ENCODE results near the gene OBSCN.

Gene OBSCN

GRCh38 chr1:228350831-228351781 is 143.3 kb downstream of the OBSCN start:
- no peaks in the 10 kb centered on the region for H3K9me2 ChIP-seq (ENCODE audit: low read depth, low read length)
- H3K9me3 ChIP-seq (ENCODE audit: low read length) = no peaks in the 10 kb centered on the region
- H3F3A ChIP-seq (ENCODE audit: insufficient read depth, low read length) = no peaks in the 10 kb centered on the region
- no peaks in the 10 kb centered on the region for H3K27me3 ChIP-seq (ENCODE audit: insufficient read depth, low read length)
- H3K36me3 ChIP-seq (ENCODE audit: insufficient read depth, low read length) = no peaks in the 10 kb centered on the region
- TF ChIP-seq CTCF (IDR thresholded peaks at IDR 0.05; ENCODE audit: low read length) (no peak), EZH2 (IDR thresholded peaks at IDR 0.05; ENCODE audit: borderline replicate concordance, low read length) (no peak)
- H3K79me2 ChIP-seq (ENCODE audit: insufficient read depth, low read length) = no peaks in the 10 kb centered on the region
- no peak overlapping the region for H2AFZ ChIP-seq (ENCODE audit: low read length)
- H3K4me3 ChIP-seq (ENCODE audit: low read depth, low read length, poor library complexity, severe bottlenecking) = no peak overlapping the region
- no peaks in the 10 kb centered on the region for H4K20me1 ChIP-seq (ENCODE audit: insufficient read depth, low read length)
- H3K4me2 ChIP-seq (ENCODE audit: low read length) = no peak overlapping the region
- no peak overlapping the region for H3K9ac ChIP-seq (ENCODE audit: low read length)
- no peaks in the 10 kb centered on the region for H3K4me1 ChIP-seq (ENCODE audit: insufficient read depth, low read length, severe bottlenecking)
- H3K27ac ChIP-seq (ENCODE audit: low read depth, low read length, poor library complexity, severe bottlenecking) = no peak overlapping the region

- Histone ChIP-seq H3K4me3 (ENCODE audit: low read depth, low read length, poor library complexity, severe bottlenecking) (no peak overlapping the region), H2AFZ (ENCODE audit: low read length) (no peak overlapping the region), H3K36me3 (ENCODE audit: insufficient read depth, low read length) (no peaks in the 10 kb centered on the region), H3K4me2 (ENCODE audit: low read length) (no peak overlapping the region), H4K20me1 (ENCODE audit: insufficient read depth, low read length) (no peaks in the 10 kb centered on the region), H3K79me2 (ENCODE audit: insufficient read depth, low read length) (no peaks in the 10 kb centered on the region), H3K27ac (ENCODE audit: low read depth, low read length, poor library complexity, severe bottlenecking) (no peak overlapping the region), H3K27me3 (ENCODE audit: insufficient read depth, low read length) (no peaks in the 10 kb centered on the region), H3K4me1 (ENCODE audit: insufficient read depth, low read length, severe bottlenecking) (no peaks in the 10 kb centered on the region), H3K9me2 (ENCODE audit: low read depth, low read length) (no peaks in the 10 kb centered on the region), H3K9me3 (ENCODE audit: low read length) (no peaks in the 10 kb centered on the region), H3F3A (ENCODE audit: insufficient read depth, low read length) (no peaks in the 10 kb centered on the region), H3K9ac (ENCODE audit: low read length) (no peak overlapping the region)
- TF ChIP-seq CTCF (IDR thresholded peaks at IDR 0.05; ENCODE audit: low read length) = no peak
- TF ChIP-seq EZH2 (IDR thresholded peaks at IDR 0.05; ENCODE audit: borderline replicate concordance, low read length) = no peak
These were observed 144.0 kb downstream of the OBSCN start for GRCh38 chr1:228351850-228352249.

GRCh38 chr1:228352677-228353481 is 145.0 kb downstream of the OBSCN start:
- Histone ChIP-seq H3K9me2 (ENCODE audit: low read depth, low read length) (no peaks in the 10 kb centered on the region), H3K9ac (ENCODE audit: low read length) (no peak overlapping the region), H3K27ac (ENCODE audit: low read depth, low read length, poor library complexity, severe bottlenecking) (no peak overlapping the region), H2AFZ (ENCODE audit: low read length) (no peak overlapping the region), H3K27me3 (ENCODE audit: insufficient read depth, low read length) (no peaks in the 10 kb centered on the region), H3K4me2 (ENCODE audit: low read length) (no peak overlapping the region), H3K79me2 (ENCODE audit: insufficient read depth, low read length) (no peaks in the 10 kb centered on the region), H3K36me3 (ENCODE audit: insufficient read depth, low read length) (no peaks in the 10 kb centered on the region), H3K4me1 (ENCODE audit: insufficient read depth, low read length, severe bottlenecking) (no peaks in the 10 kb centered on the region), H3K4me3 (ENCODE audit: low read depth, low read length, poor library complexity, severe bottlenecking) (no peak overlapping the region), H3K9me3 (ENCODE audit: low read length) (no peaks in the 10 kb centered on the region), H3F3A (ENCODE audit: insufficient read depth, low read length) (no peaks in the 10 kb centered on the region), H4K20me1 (ENCODE audit: insufficient read depth, low read length) (no peaks in the 10 kb centered on the region)
- TF ChIP-seq EZH2 (IDR thresholded peaks at IDR 0.05; ENCODE audit: borderline replicate concordance, low read length) = no peak
- no peak for TF ChIP-seq CTCF (IDR thresholded peaks at IDR 0.05; ENCODE audit: low read length)
